Measurements from ENCODE around the gene PGGHG. TPM values are rescaled to one million over a fixed set of nuclear protein-coding genes. Genes with fewer than 3 reads are reported as not detected.
"Not testable (repeated sequence)": the region's sequence is repeated elsewhere in the genome, so short reads cannot be mapped to it uniquely, and the experiment has no call there.

PGGHG gene
- polyA plus RNA-seq, 3 donors = 1.6 to 82.9 (median 2.1) TPM

GRCh38 chr11:332651-333480 lies 43.9 kb downstream of the PGGHG start:
- no peak overlapping the region for H3K9ac ChIP-seq (ENCODE audit: insufficient read depth, low read length, poor library complexity, severe bottlenecking)
- Mint-ChIP-seq H3K36me3 (peaks cover 2 to 3% of the 10 kb centered on the region in 2 donors), H3K27ac (peak overlapping the region in 1 of 7 donors; percentile 68), H3K4me1 (peaks cover 39% of the 10 kb centered on the region), H3K4me3 (no peak overlapping the region), H3K9me3 (peaks cover 15 to 24% (median 21%) of the 10 kb centered on the region in 7 donors), H3K27me3 (ENCODE audit: low read depth in 3 of 3) (peaks cover 5 to 9% (median 8%) of the 10 kb centered on the region in 3 donors)
- no peak overlapping the region for H3K4me3 ChIP-seq (replicated peaks in 1 of 3; ENCODE audit: low read depth in 2 of 3, low read length in 3 of 3)
- H3K9me3 ChIP-seq (replicated peaks in 1 of 2; ENCODE audit: control insufficient read depth in 1 of 2, insufficient read depth in 1 of 2, low read length in 2 of 2) = peaks cover 7 to 23% of the 10 kb centered on the region in 2 donors
- intact Hi-C loops (cut with micrococcal nuclease) = no loop called here
- no peak overlapping the region for H2AFZ ChIP-seq (ENCODE audit: insufficient read depth, low read depth, low read length, poor library complexity, severe bottlenecking)
- WGBS (ENCODE audit: insufficient coverage) = 81% methylated on average over 19 of the region's 23 CpGs
- H3K27me3 ChIP-seq (ENCODE audit: control insufficient read depth in 2 of 2, insufficient read depth in 2 of 2, low read length in 2 of 2) = no peaks in the 10 kb centered on the region
- DNase-seq = no peak
- H4K20me1 ChIP-seq (ENCODE audit: insufficient read depth, low read length) = no peaks in the 10 kb centered on the region
- no peaks in the 10 kb centered on the region for H3K79me2 ChIP-seq (ENCODE audit: insufficient read depth, low read length)
- H3K4me1 ChIP-seq (ENCODE audit: control insufficient read depth in 1 of 2, insufficient read depth in 2 of 2, low read length in 2 of 2) = peaks cover 22 to 34% of the 10 kb centered on the region in 2 donors
- H3K4me2 ChIP-seq (replicated peaks; ENCODE audit: extremely low read depth, low read length, poor library complexity, severe bottlenecking) = no peak overlapping the region
- no peak for TF ChIP-seq CTCF (IDR thresholded peaks at IDR 0.05)
- H3K27ac ChIP-seq (ENCODE audit: low read depth in 1 of 2, low read length in 2 of 2) = no peak overlapping the region
- no peaks in the 10 kb centered on the region for H3K36me3 ChIP-seq (replicated peaks in 1 of 2; ENCODE audit: control insufficient read depth in 1 of 2, insufficient read depth in 2 of 2, low read length in 2 of 2)

- intact Hi-C loops (cut with micrococcal nuclease); H3K79me2 ChIP-seq (ENCODE audit: insufficient read depth, low read length); DNase-seq; H3K27me3 ChIP-seq (ENCODE audit: control insufficient read depth in 2 of 2, insufficient read depth in 2 of 2, low read length in 2 of 2); H3K36me3 ChIP-seq (replicated peaks in 1 of 2; ENCODE audit: control insufficient read depth in 1 of 2, insufficient read depth in 2 of 2, low read length in 2 of 2); H3K27ac Mint-ChIP-seq; H3K4me2 ChIP-seq (replicated peaks; ENCODE audit: extremely low read depth, low read length, poor library complexity, severe bottlenecking); H4K20me1 ChIP-seq (ENCODE audit: insufficient read depth, low read length); H3K27me3 Mint-ChIP-seq (ENCODE audit: low read depth in 3 of 3); H3K36me3 Mint-ChIP-seq; H3K4me3 Mint-ChIP-seq; H3K4me3 ChIP-seq (replicated peaks in 1 of 3; ENCODE audit: low read depth in 2 of 3, low read length in 3 of 3); H3K27ac ChIP-seq (ENCODE audit: low read depth in 1 of 2, low read length in 2 of 2); H2AFZ ChIP-seq (ENCODE audit: insufficient read depth, low read depth, low read length, poor library complexity, severe bottlenecking); H3K9ac ChIP-seq (ENCODE audit: insufficient read depth, low read length, poor library complexity, severe bottlenecking): not testable (repeated sequence)
- H3K4me1 Mint-ChIP-seq = peaks cover 33% of the 10 kb centered on the region
- WGBS (ENCODE audit: insufficient coverage) = 89% methylated on average over 9 of the region's 17 CpGs
- Histone ChIP-seq H3K4me1 (ENCODE audit: control insufficient read depth in 1 of 2, insufficient read depth in 2 of 2, low read length in 2 of 2) (peaks cover 19 to 26% of the 10 kb centered on the region in 2 donors), H3K9me3 (replicated peaks in 1 of 2; ENCODE audit: control insufficient read depth in 1 of 2, insufficient read depth in 1 of 2, low read length in 2 of 2) (peaks cover 7 to 23% of the 10 kb centered on the region in 2 donors)
- H3K9me3 Mint-ChIP-seq = peaks cover 15 to 24% (median 21%) of the 10 kb centered on the region in 7 donors
Measured at GRCh38 chr11:333616-334263, 44.8 kb downstream of the PGGHG start.

All from CD14-positive monocyte (primary cell).